Caco-2 (cell line): ENCODE data around the gene NPAS3. TPM values are rescaled to one million over a fixed set of nuclear protein-coding genes. Genes with fewer than 3 reads are reported as not detected.
A peak's percentile ranks its signal among the peaks of the same experiment; 100 is the strongest.

Source experiments
- BruUV-seq: library from RNA; stranded (reverse); fragments of 400-500 nt; replicated peaks from 2 replicates; lab custom pipeline; 2021; lab: Mats Ljungman, UMichigan
- CTCF ChIA-PET: fragments of 300-600 bp; sonication (Branson Sonifier 250); formaldehyde crosslinking; loops from one replicate; lab custom pipeline; 2022; ENCODE audit warnings: antibody characterized with exemption; lab: Charles Lee
- POLR2A ChIA-PET: fragments of 300-600 bp; sonication (Branson Sonifier 250); formaldehyde crosslinking; loops from one replicate; lab custom pipeline; 2022; ENCODE audit warnings: antibody characterized with exemption; lab: Charles Lee
- DNase-seq, 2 experiments: peaks; one replicate each; pipeline versions ENCODE4 v3.0.0 to v3.0.0-alpha.2; 2020 to 2022
- H3K27me3 ChIP-seq: replicated peaks from 2 replicates; pipeline ENCODE4 v1.6.0; 2011; ENCODE audit warnings: low read length; ENCODE audit not compliant: control insufficient read depth, insufficient read depth
- H3K36me3 ChIP-seq: 2 replicates; pipeline ENCODE4 v1.5.1; 2011; ENCODE audit warnings: low read length; ENCODE audit not compliant: control insufficient read depth, insufficient read depth
- H3K4me1 ChIP-seq: fragments of 250-450 bp; sonication (Bioruptor Pico); 2 replicates; pipeline ENCODE4 v1.5.1; 2020; ENCODE audit warnings: mild to moderate bottlenecking
- H3K4me3 ChIP-seq: 2 replicates; pipeline ENCODE4 v1.5.1; 2011; ENCODE audit warnings: low read depth, mild to moderate bottlenecking, control low read depth, low read length
- H3K9me3 ChIP-seq: fragments of 250-450 bp; sonication (Bioruptor Pico); 2 replicates; pipeline ENCODE4 v1.5.1; 2020; ENCODE audit warnings: mild to moderate bottlenecking, moderate library complexity
- H3K27ac Mint-ChIP-seq: one replicate; pipeline ENCODE4 v1.8.0; 2022; ENCODE audit warnings: mixed read lengths; ENCODE audit not compliant: unreplicated experiment
- H3K27me3 Mint-ChIP-seq: one replicate; pipeline ENCODE4 v1.8.0; 2022; ENCODE audit warnings: mixed read lengths; ENCODE audit not compliant: insufficient read depth, unreplicated experiment
- H3K36me3 Mint-ChIP-seq: one replicate; pipeline ENCODE4 v1.8.0; 2022; ENCODE audit warnings: mild to moderate bottlenecking, mixed read lengths; ENCODE audit not compliant: insufficient read depth, unreplicated experiment
- H3K4me1 Mint-ChIP-seq: one replicate; pipeline ENCODE4 v1.8.0; 2022; ENCODE audit warnings: low read depth, mixed read lengths; ENCODE audit not compliant: unreplicated experiment
- H3K4me3 Mint-ChIP-seq: one replicate; pipeline ENCODE4 v1.8.0; 2022; ENCODE audit warnings: mild to moderate bottlenecking, moderate library complexity, mixed read lengths; ENCODE audit not compliant: unreplicated experiment
- H3K9me3 Mint-ChIP-seq: one replicate; pipeline ENCODE4 v1.8.0; 2022; ENCODE audit warnings: mixed read lengths; ENCODE audit not compliant: unreplicated experiment
- CTCF ChIP-seq, 2 experiments: fragments of 200-600 bp in 1 of 2; IDR thresholded peaks; 1 replicate in 1 of 2; 2 replicates in 1 of 2; pipeline versions ENCODE4 v1.5.1 to v1.8.0; 2011 to 2022; ENCODE audit warnings: antibody characterized with exemption in 1 of 2, control low read depth in 1 of 2, inconsistent platforms in 1 of 2, low read depth in 1 of 2, low read length in 1 of 2, mild to moderate bottlenecking in 1 of 2, moderate library complexity in 1 of 2; ENCODE audit not compliant: insufficient read depth in 1 of 2, severe bottlenecking in 1 of 2, unreplicated experiment in 1 of 2
- intact Hi-C: fragments of 100-400 bp; cut with micrococcal nuclease; formaldehyde crosslinking; loops from one replicate; pipeline ENCODE4 v1.10.0; 2022; ENCODE audit not compliant: unreplicated experiment
- total RNA-seq: library from RNA; stranded (reverse); gene quantifications from 2 replicates; pipeline ENCODE4 v1.2.3, GENCODE V29; 2022

The NPAS3 gene
- total RNA-seq, 1 experiment from 2014 or later: not detected

GRCh38 chr14:33792009-33792719 lies 853.5 kb downstream of the NPAS3 start:
- no TSS peak for BruUV-seq
- no peak overlapping the region for H3K4me3 ChIP-seq
- 0 out of 2 replicates have a peak, but pooled peaks cover 2% of the 10 kb centered on the region for H3K27me3 ChIP-seq
- Mint-ChIP-seq H3K9me3 (no peaks in the 10 kb centered on the region), H3K27ac (no peak overlapping the region), H3K36me3 (no peaks in the 10 kb centered on the region), H3K27me3 (peaks cover 9% of the 10 kb centered on the region), H3K4me1 (no peaks in the 10 kb centered on the region), H3K4me3 (no peak overlapping the region)
- intact Hi-C loops: loop anchor here (1.0 to 2.0 kb wide), 4 partner anchors 116 to 1216 kb away; no protein-coding TSS in a partner anchor
- H3K9me3 ChIP-seq: no peaks in the 10 kb centered on the region
- H3K36me3 ChIP-seq: no peaks in the 10 kb centered on the region
- ChIA-PET CTCF (interaction anchor here (0.8 to 1.8 kb wide), 5 partner anchors 10 to 317 kb away, joined by 3 to 20 read pairs (median 4); no protein-coding TSS in a partner anchor), POLR2A (no interaction called here)
- H3K4me1 ChIP-seq: peaks cover 5% of the 10 kb centered on the region; the same call in 1 of the 2 replicates
- TF ChIP-seq CTCF (IDR thresholded peaks at IDR 0.05; ENCODE audit: insufficient read depth in 1 of 2, low read depth in 1 of 2, low read length in 1 of 2, severe bottlenecking in 1 of 2, unreplicated experiment in 1 of 2): no peak
- no peak for DNase-seq

GRCh38 chr14:33792720-33793368 lies 854.2 kb downstream of the NPAS3 start:
- no peak overlapping the region for H3K27ac Mint-ChIP-seq
- BruUV-seq: no TSS peak
- no peaks in the 10 kb centered on the region for H3K9me3 ChIP-seq
- peak; percentile 64 to 81 for DNase-seq
- H3K36me3 Mint-ChIP-seq: no peaks in the 10 kb centered on the region
- 0 out of 2 replicates have a peak, but pooled peaks cover 2% of the 10 kb centered on the region for H3K27me3 ChIP-seq
- POLR2A ChIA-PET: no interaction called here
- no peak overlapping the region for H3K4me3 Mint-ChIP-seq
- no peak overlapping the region for H3K4me3 ChIP-seq
- CTCF ChIA-PET: interaction anchor here (0.8 to 1.8 kb wide), 7 partner anchors 10 to 317 kb away, joined by 3 to 20 read pairs (median 4); no protein-coding TSS in a partner anchor
- H3K36me3 ChIP-seq: no peaks in the 10 kb centered on the region
- intact Hi-C loops: loop anchor here (1.0 to 2.0 kb wide), 4 partner anchors 117 to 1217 kb away; no protein-coding TSS in a partner anchor
- peaks cover 5% of the 10 kb centered on the region; the same call in 1 of the 2 replicates for H3K4me1 ChIP-seq
- H3K27me3 Mint-ChIP-seq: peaks cover 9% of the 10 kb centered on the region
- H3K4me1 Mint-ChIP-seq: no peaks in the 10 kb centered on the region
- peak; percentile 89 to 90 for TF ChIP-seq CTCF (IDR thresholded peaks at IDR 0.05; ENCODE audit: insufficient read depth in 1 of 2, low read depth in 1 of 2, low read length in 1 of 2, severe bottlenecking in 1 of 2, unreplicated experiment in 1 of 2)
- no peaks in the 10 kb centered on the region for H3K9me3 Mint-ChIP-seq

GRCh38 chr14:33793398-33794110 lies 854.9 kb downstream of the NPAS3 start:
- H3K9me3 Mint-ChIP-seq: no peaks in the 10 kb centered on the region
- no peaks in the 10 kb centered on the region for H3K4me1 Mint-ChIP-seq
- H3K4me3 ChIP-seq: no peak overlapping the region
- no peaks in the 10 kb centered on the region for H3K36me3 ChIP-seq
- H3K9me3 ChIP-seq: no peaks in the 10 kb centered on the region
- H3K27me3 ChIP-seq: 0 out of 2 replicates have a peak, but pooled peaks cover 2% of the 10 kb centered on the region
- TF ChIP-seq CTCF (IDR thresholded peaks at IDR 0.05; ENCODE audit: insufficient read depth in 1 of 2, low read depth in 1 of 2, low read length in 1 of 2, severe bottlenecking in 1 of 2, unreplicated experiment in 1 of 2): no peak
- intact Hi-C loops: loop anchor here (2.0 kb wide), 1 partner anchor 361 kb away; no protein-coding TSS in a partner anchor
- no peak for DNase-seq
- H3K4me1 ChIP-seq: peaks cover 5% of the 10 kb centered on the region; the same call in 1 of the 2 replicates
- ChIA-PET POLR2A (no interaction called here), CTCF (interaction anchor here (0.8 to 1.6 kb wide), 4 partner anchors 9 to 318 kb away, joined by 4 to 20 read pairs (median 5); no protein-coding TSS in a partner anchor)
- peaks cover 4% of the 10 kb centered on the region for H3K27me3 Mint-ChIP-seq
- H3K36me3 Mint-ChIP-seq: no peaks in the 10 kb centered on the region
- no peak overlapping the region for H3K27ac Mint-ChIP-seq
- no peak overlapping the region for H3K4me3 Mint-ChIP-seq
- BruUV-seq: no TSS peak
